Thyroid gland (tissue), 4 donors: Measurements from ENCODE around the gene ACTA2. TPM values are rescaled to one million over a fixed set of nuclear protein-coding genes. Genes with fewer than 3 reads are reported as not detected.
"Not testable (repeated sequence)": the region's sequence is repeated elsewhere in the genome, so short reads cannot be mapped to it uniquely, and the experiment has no call there.

Experiments
- DNase-seq, 2 donors: peaks; one replicate each; pipeline ENCODE4 v3.0.0-alpha.2; 2019
- H3K27ac ChIP-seq, 3 donors: fragments of 200-600 bp; sonication (generic); 1 replicate in 2 of 3; 2 replicates in 1 of 3; pipeline ENCODE4 v1.5.1; 2016 to 2019; ENCODE audit warnings: mild to moderate bottlenecking in 1 of 3, moderate library complexity in 1 of 3
- H3K27me3 ChIP-seq: fragments of 200-600 bp; sonication (generic); one replicate; pipeline ENCODE4 v1.5.1; 2019
- H3K36me3 ChIP-seq, 2 donors: fragments of 200-600 bp; sonication (generic); one replicate each; pipeline ENCODE4 v1.5.1; 2016 to 2019
- H3K4me1 ChIP-seq, 2 donors: fragments of 200-600 bp; sonication (generic); one replicate each; pipeline ENCODE4 v1.5.1; 2017 to 2019
- H3K4me3 ChIP-seq, 3 donors: fragments of 200-600 bp; sonication (generic); replicated peaks in 1 of 3; 1 replicate in 2 of 3; 2 replicates in 1 of 3; pipeline ENCODE4 v1.5.1; 2016; ENCODE audit warnings: mild to moderate bottlenecking in 1 of 3
- H3K9me3 ChIP-seq: fragments of 200-600 bp; sonication (generic); one replicate; pipeline ENCODE4 v1.5.1; 2017
- POLR2A ChIP-seq, 2 donors: fragments of 450-650 bp; IDR thresholded peaks; one replicate each; pipeline ENCODE4 v1.6.1; 2017; ENCODE audit warnings: antibody characterized with exemption in 2 of 2, mild to moderate bottlenecking in 2 of 2, moderate library complexity in 1 of 2
- WGBS, 2 donors: methylation state at CpG; one replicate each; pipeline ENCODE4 v1.1.5; 2017; 5-methylcytosine and 5-hydroxymethylcytosine counted together
- intact Hi-C: fragments of 100-400 bp; cut with DNase I; formaldehyde crosslinking; loops from one replicate; pipeline ENCODE4 v1.15.1; 2023
- total RNA-seq, 4 donors: library from RNA; depleted of rRNA; stranded (reverse); fragments of >200 nt; gene quantifications; one replicate each; pipeline ENCODE4 v1.2.3, GENCODE V29; 2016
- TF ChIP-seq, protein P1 (sequence below), 6 experiments: fragments of 200-600 bp in 3 of 6; fragments of 450-650 bp in 3 of 6; sonication (generic) in 3 of 6; IDR thresholded peaks; one replicate each; pipeline ENCODE4 v1.5.1; 2016 to 2019; ENCODE audit warnings: antibody characterized with exemption in 6 of 6, mild to moderate bottlenecking in 2 of 6, inconsistent platforms in 1 of 6, moderate library complexity in 1 of 6

Gene ACTA2
- total RNA-seq, 4 donors from 2014 or later: 61.5 to 173 (median 72.2) TPM

DNA sequence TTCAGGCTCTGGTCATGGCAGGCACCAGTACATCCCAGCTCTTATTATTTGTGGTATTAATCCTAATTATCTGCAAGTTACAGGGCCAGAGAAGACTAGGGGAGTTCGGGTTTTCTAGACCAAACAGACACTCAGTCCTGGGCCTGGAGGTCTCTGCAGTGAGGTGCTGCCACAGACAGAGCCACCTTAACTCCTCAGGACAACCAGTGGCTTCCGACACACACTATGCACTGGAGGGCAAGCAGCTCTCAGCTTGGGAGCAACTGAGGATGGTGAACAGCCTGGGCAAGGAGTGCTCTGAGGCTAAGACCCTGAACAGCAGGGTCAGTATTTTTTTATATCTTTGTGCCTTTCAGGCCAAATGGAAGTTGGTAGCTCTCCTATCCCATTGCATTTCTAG, 19.0 kb downstream of the ACTA2 start:
- Histone ChIP-seq H3K9me3 (no peaks in the 10 kb centered on the region), H3K4me3 (no peak overlapping the region), H3K4me1 (peaks cover 16 to 26% of the 10 kb centered on the region in 2 donors), H3K36me3 (no peaks in the 10 kb centered on the region), H3K27me3 (no peaks in the 10 kb centered on the region), H3K27ac (no peak overlapping the region)
- DNase-seq: no peak
- intact Hi-C loops: loop anchor here (5.0 kb wide), 1 partner anchor 279 kb away; no protein-coding TSS in a partner anchor
- no peak for TF ChIP-seq POLR2A (IDR thresholded peaks at IDR 0.05)
- TF ChIP-seq, protein P1, sequence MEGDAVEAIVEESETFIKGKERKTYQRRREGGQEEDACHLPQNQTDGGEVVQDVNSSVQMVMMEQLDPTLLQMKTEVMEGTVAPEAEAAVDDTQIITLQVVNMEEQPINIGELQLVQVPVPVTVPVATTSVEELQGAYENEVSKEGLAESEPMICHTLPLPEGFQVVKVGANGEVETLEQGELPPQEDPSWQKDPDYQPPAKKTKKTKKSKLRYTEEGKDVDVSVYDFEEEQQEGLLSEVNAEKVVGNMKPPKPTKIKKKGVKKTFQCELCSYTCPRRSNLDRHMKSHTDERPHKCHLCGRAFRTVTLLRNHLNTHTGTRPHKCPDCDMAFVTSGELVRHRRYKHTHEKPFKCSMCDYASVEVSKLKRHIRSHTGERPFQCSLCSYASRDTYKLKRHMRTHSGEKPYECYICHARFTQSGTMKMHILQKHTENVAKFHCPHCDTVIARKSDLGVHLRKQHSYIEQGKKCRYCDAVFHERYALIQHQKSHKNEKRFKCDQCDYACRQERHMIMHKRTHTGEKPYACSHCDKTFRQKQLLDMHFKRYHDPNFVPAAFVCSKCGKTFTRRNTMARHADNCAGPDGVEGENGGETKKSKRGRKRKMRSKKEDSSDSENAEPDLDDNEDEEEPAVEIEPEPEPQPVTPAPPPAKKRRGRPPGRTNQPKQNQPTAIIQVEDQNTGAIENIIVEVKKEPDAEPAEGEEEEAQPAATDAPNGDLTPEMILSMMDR (IDR thresholded peaks at IDR 0.05): no peak
- 91 to 95% methylated on average over 2 of the region's 2 CpGs for WGBS, 2 donors

DNA sequence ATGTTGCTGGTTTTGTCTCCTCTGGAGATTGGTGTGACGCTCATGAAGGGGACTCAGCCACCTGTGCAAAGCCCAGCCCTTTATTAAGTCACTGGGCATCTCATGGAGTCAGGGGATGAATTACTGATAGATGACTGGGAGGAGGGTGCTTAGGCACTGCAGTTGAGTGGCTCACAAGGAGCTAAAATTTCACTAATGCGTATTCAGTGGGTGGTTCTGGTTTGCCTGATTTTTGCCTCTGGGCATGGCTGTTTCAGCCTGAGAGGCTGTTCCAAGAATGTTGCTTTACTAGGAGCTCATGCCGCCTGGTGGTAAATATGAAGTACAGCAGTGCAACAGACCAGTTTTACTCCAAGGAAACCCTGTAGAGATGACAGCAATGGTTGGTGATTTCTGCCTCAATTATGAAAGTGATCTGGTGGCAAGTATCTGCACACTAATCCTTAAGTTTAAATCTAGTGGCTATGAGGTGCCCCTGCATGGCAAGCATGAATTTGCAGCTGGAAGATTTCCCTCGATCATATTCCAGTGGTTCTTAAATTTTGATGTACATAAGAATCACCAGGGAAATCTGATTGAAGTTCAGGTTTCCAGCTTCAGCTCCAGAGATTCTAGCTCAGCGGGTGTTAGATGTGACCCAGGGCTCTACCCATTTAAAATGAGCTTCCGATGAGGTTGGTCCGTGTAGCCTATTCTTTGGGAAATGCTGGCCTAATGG, 19.9 kb downstream of the ACTA2 start:
- peak; percentile 69 to 73 for DNase-seq
- WGBS, 2 donors: 41 to 42% methylated on average over 7 of the region's 7 CpGs
- peak overlapping the region; percentile 28 to 52 (median 38) for H3K27ac ChIP-seq
- intact Hi-C loops: loop anchor here (5.0 kb wide), 1 partner anchor 280 kb away; no protein-coding TSS in a partner anchor
- no peak for TF ChIP-seq POLR2A (IDR thresholded peaks at IDR 0.05)
- TF ChIP-seq, protein P1 (IDR thresholded peaks at IDR 0.05): peak; percentile 67 to 99 (median 91)
- H3K4me3 ChIP-seq: no peak overlapping the region
- no peaks in the 10 kb centered on the region for H3K27me3 ChIP-seq
- no peaks in the 10 kb centered on the region for H3K36me3 ChIP-seq
- peaks cover 16 to 26% of the 10 kb centered on the region in 2 donors for H3K4me1 ChIP-seq
- H3K9me3 ChIP-seq: no peaks in the 10 kb centered on the region

DNA sequence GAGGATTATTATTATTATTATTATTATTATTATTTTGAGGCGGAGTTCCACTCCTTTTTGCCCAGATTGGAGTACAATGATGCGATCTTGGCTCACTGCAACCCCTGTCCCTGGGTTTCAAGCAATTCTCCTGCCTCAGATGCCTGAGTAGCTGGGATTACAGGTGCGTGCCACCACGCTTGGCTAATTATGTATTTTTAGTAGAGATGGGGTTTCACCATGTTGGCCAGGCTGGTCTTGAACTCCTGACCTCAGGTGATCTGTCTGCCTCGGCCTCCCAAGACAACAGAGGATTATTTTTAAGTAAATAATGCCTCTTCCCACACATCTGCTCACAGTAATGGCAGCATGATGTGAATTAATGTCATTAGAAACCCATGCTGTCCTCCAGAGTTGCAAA, 20.5 kb downstream of the ACTA2 start:
- not testable (repeated sequence) for DNase-seq, H3K9me3 ChIP-seq, H3K27me3 ChIP-seq, H3K4me3 ChIP-seq, H3K36me3 ChIP-seq
- H3K27ac ChIP-seq: peak overlapping the region; percentile 28 to 52 (median 38)
- intact Hi-C loops: loop anchor here (5.0 kb wide), 1 partner anchor 280 kb away; no protein-coding TSS in a partner anchor
- WGBS, 2 donors: 72% methylated on average over 5 of the region's 5 CpGs
- peaks cover 12 to 21% of the 10 kb centered on the region in 2 donors for H3K4me1 ChIP-seq

DNA sequence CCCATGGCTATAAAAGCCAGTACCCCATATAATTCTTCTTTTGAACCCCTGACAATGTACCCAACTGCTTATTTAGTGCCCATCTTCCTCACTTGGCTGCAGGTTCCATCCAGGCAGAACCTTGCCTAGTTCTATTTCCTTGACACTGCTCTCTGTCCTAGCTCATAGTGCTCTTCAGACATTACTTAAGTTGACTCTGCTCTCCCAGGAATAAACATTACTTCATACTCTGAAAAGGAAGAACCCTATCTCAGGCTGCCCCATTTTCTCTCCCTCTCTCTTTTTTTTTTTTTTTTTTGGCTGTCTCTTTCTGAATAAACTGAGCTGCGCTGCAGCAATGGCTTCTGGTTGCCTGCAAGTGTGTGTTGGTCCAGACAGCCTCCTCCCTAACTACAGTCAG, 21.0 kb downstream of the ACTA2 start:
- Histone ChIP-seq H3K4me3 (no peak overlapping the region), H3K27me3 (no peaks in the 10 kb centered on the region), H3K4me1 (peaks cover 7 to 18% of the 10 kb centered on the region in 2 donors), H3K36me3 (no peaks in the 10 kb centered on the region), H3K27ac (peak overlapping the region in 1 of 3 donors; percentile 38), H3K9me3 (no peaks in the 10 kb centered on the region)
- intact Hi-C loops: loop anchor here (2.0 to 5.0 kb wide), 2 partner anchors 95 to 281 kb away; no protein-coding TSS in a partner anchor
- no peak for DNase-seq
- WGBS, 2 donors: 90 to 93% methylated on average over 1 of the region's 1 CpG
- TF ChIP-seq POLR2A (IDR thresholded peaks at IDR 0.05): no peak
- TF ChIP-seq, protein P1 (IDR thresholded peaks at IDR 0.05): no peak

DNA sequence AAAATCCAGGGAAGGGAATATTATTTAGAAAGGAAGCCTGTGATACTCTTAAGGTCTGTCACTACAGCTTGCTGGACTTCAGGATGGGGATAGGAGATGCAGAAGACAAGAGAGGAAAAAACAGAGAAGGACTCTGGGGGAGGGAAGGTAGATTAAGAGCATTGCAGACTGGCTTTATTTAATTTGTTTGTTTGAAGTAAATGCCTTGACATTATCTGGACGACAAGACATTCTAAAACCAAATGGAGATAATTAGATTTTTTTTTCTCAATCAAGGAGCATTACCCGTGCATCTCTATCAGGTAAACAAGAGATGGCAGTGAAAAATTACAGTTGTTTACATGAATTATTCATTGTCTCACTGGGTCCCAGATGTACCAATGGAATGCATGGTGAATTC, 24.3 kb downstream of the ACTA2 start:
- TF ChIP-seq, protein P1 (IDR thresholded peaks at IDR 0.05): no peak
- no peak for TF ChIP-seq POLR2A (IDR thresholded peaks at IDR 0.05)
- DNase-seq: no peak
- Histone ChIP-seq H3K9me3 (no peaks in the 10 kb centered on the region), H3K36me3 (no peaks in the 10 kb centered on the region), H3K27me3 (no peaks in the 10 kb centered on the region), H3K4me1 (peaks cover 0 to 6% of the 10 kb centered on the region in 2 donors), H3K27ac (no peak overlapping the region), H3K4me3 (no peak overlapping the region)
- 64 to 71% methylated on average over 2 of the region's 2 CpGs for WGBS, 2 donors
- intact Hi-C loops: no loop called here
